MCF 10A (cell line): ENCODE results near the gene CREBRF. TPM values are rescaled to one million over a fixed set of nuclear protein-coding genes. Genes with fewer than 3 reads are reported as not detected.

Experiments
- BruUV-seq: library from RNA; stranded (reverse); fragments of 400-500 nt; replicated peaks from 2 replicates; lab custom pipeline; 2021; lab: Mats Ljungman, UMichigan
- CTCF ChIA-PET: fragments of 300-600 bp; sonication (Branson Sonifier 250); formaldehyde crosslinking; extraction: SDS; loops from one replicate; lab custom pipeline; 2021; ENCODE audit warnings: antibody characterized with exemption, inconsistent platforms; lab: Yijun Ruan, JAX
- POLR2A ChIA-PET: fragments of 300-600, 350-650 bp; sonication (Branson Sonifier 250); formaldehyde crosslinking; extraction: SDS; loops from one replicate; lab custom pipeline; 2020; ENCODE audit warnings: antibody characterized with exemption, inconsistent platforms; lab: Yijun Ruan, JAX
- DNase-seq: peaks from one replicate; pipeline ENCODE4 v3.0.0-alpha.2; 2018; ENCODE audit not compliant: unreplicated experiment
- H3K27ac Mint-ChIP-seq: one replicate; pipeline ENCODE4 v1.8.0; 2022; ENCODE audit warnings: mild to moderate bottlenecking, low read depth, mixed read lengths; ENCODE audit not compliant: unreplicated experiment
- H3K27me3 Mint-ChIP-seq: one replicate; pipeline ENCODE4 v1.8.0; 2022; ENCODE audit warnings: mixed read lengths; ENCODE audit not compliant: insufficient read depth, unreplicated experiment
- H3K36me3 Mint-ChIP-seq: one replicate; pipeline ENCODE4 v1.8.0; 2022; ENCODE audit warnings: mild to moderate bottlenecking, moderate library complexity, mixed read lengths; ENCODE audit not compliant: insufficient read depth, unreplicated experiment
- H3K4me1 Mint-ChIP-seq: one replicate; pipeline ENCODE4 v1.8.0; 2022; ENCODE audit warnings: mixed read lengths; ENCODE audit not compliant: insufficient read depth, unreplicated experiment
- H3K4me3 Mint-ChIP-seq: one replicate; pipeline ENCODE4 v1.8.0; 2022; ENCODE audit warnings: mild to moderate bottlenecking, moderate library complexity, mixed read lengths; ENCODE audit not compliant: unreplicated experiment
- H3K9me3 Mint-ChIP-seq: one replicate; pipeline ENCODE4 v1.8.0; 2022; ENCODE audit warnings: mixed read lengths; ENCODE audit not compliant: unreplicated experiment
- CTCF ChIP-seq: fragments of 200-600 bp; IDR thresholded peaks from one replicate; pipeline ENCODE4 v1.8.0; 2022; ENCODE audit warnings: antibody characterized with exemption, mild to moderate bottlenecking; ENCODE audit not compliant: unreplicated experiment
- intact Hi-C: fragments of 100-400 bp; cut with micrococcal nuclease; formaldehyde crosslinking; loops from 2 replicates; pipeline ENCODE4 v1.14.1; 2022
- total RNA-seq: library from RNA; stranded (reverse); gene quantifications from 2 replicates; pipeline ENCODE4 v1.2.3, GENCODE V29; 2022

CREBRF gene
- total RNA-seq, 1 experiment from 2014 or later = 16.2 TPM

DNA sequence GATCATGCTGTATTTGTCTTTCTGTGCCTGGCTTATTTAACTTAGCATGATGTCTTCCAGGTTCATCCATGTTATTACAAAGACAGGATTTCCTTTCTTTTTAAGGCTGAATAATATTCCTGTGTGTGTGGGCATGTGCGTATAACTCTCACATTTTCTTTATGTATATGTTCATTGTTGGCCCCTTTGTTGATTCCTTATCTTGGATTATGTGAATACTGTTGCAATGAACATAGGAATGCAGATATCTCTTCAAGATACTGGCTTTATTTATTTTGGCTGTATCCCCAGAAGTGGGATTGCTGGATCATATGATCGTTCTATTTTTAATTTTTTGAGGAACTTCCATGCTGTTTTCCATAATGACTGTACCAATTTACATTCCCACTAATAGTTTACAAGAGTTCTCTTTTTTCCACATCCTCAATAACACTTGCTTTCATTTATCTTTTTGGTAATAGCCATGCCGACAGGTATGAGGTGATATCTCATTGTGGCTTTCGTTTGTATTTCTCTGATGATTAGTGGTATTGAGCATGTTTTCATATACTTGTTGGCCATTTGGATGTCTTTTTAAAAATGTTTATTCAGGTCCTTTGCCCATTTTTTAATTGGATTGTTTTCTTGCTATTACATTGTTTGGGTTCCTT, 38.0 kb downstream of the CREBRF start:
- Mint-ChIP-seq H3K27ac (no peak overlapping the region), H3K4me1 (peaks cover 23% of the 10 kb centered on the region), H3K9me3 (no peaks in the 10 kb centered on the region), H3K27me3 (no peaks in the 10 kb centered on the region), H3K36me3 (peaks cover 25% of the 10 kb centered on the region), H3K4me3 (no peak overlapping the region)
- intact Hi-C loops = no loop called here
- no peak for TF ChIP-seq CTCF
- no TSS peak for BruUV-seq
- CTCF ChIA-PET = no interaction called here
- peak; percentile 32 for DNase-seq
- POLR2A ChIA-PET = interaction anchor here (1.7 to 3.2 kb wide), 2 partner anchors 37 to 110 kb away, joined by 7 to 9 read pairs; partner anchors contain the start of gene ATP6V0E1

DNA sequence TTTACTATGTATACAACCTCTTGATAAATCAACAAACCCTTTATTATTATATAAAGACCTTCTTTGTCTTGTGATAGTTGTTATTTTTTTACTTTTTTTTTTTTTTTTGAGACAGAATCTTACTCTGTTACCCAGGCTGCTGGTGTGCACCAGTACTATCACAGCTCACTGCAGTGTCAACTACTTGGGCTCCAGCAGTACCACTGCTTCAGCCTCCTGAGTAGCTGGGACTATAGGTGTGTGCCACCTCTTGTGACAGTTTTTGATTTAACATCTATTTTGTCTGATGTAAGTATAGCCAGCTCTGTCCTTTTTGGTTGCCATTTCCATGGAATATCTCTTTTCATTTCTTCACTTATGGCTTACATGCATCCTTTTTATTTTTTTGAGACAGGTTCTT, 42.6 kb downstream of the CREBRF start:
- BruUV-seq = no TSS peak
- no peak for TF ChIP-seq CTCF
- Mint-ChIP-seq H3K9me3 (peaks cover 9% of the 10 kb centered on the region), H3K4me3 (no peak overlapping the region), H3K27ac (no peak overlapping the region), H3K36me3 (peaks cover 24% of the 10 kb centered on the region), H3K27me3 (no peaks in the 10 kb centered on the region), H3K4me1 (peaks cover 13% of the 10 kb centered on the region)
- ChIA-PET CTCF (interaction anchor here (0.6 to 1.0 kb wide), 2 partner anchors 104 to 476 kb away, joined by 3 read pairs; no protein-coding TSS in a partner anchor), POLR2A (interaction anchor here (1.1 kb wide), 1 partner anchor 9 kb away, joined by 3 read pairs; no protein-coding TSS in a partner anchor)
- no peak for DNase-seq
- intact Hi-C loops = no loop called here

DNA sequence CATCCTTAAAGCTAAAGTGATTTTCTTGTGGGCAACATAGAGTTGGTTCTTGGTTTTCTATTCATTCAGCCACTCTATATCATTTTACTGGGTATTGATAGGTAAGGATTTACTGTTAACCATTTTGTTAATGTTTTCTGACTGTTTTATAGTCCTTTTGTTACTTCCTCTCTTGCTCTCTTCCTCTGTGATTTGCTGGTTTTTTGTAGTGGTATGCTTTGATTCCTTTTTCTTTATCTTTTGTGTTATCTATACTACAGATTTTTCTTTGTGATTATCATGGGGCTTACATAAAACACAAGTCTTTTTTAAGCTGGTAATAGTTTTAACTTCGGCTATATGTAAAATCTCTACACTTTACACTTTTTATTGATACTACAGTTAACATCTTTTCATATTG, 43.3 kb downstream of the CREBRF start:
- peaks cover 6% of the 10 kb centered on the region for H3K4me1 Mint-ChIP-seq
- CTCF ChIA-PET = interaction anchor here (0.6 to 1.0 kb wide), 2 partner anchors 103 to 476 kb away, joined by 3 read pairs; no protein-coding TSS in a partner anchor
- BruUV-seq = no TSS peak

More for the DNA sequence above, 43.3 kb downstream of the CREBRF start:
- H3K36me3 Mint-ChIP-seq = peaks cover 24% of the 10 kb centered on the region
- intact Hi-C loops = no loop called here
- no peak for DNase-seq
- H3K9me3 Mint-ChIP-seq = peaks cover 9% of the 10 kb centered on the region
- no peak overlapping the region for H3K4me3 Mint-ChIP-seq
- TF ChIP-seq CTCF = no peak
- POLR2A ChIA-PET = interaction anchor here (0.6 to 1.3 kb wide), 5 partner anchors 8 to 52 kb away, joined by 3 read pairs; no protein-coding TSS in a partner anchor
- H3K27ac Mint-ChIP-seq = no peak overlapping the region
- H3K27me3 Mint-ChIP-seq = no peaks in the 10 kb centered on the region
